HG03571 (cell line): ENCODE measurements around the gene GABRG3.

Experiments
- ATAC-seq: cut with Tn5 transposase; IDR thresholded peaks from one replicate; pipeline ENCODE4 v1.9.1; 2021; ENCODE audit not compliant: unreplicated experiment

Gene GABRG3

DNA sequence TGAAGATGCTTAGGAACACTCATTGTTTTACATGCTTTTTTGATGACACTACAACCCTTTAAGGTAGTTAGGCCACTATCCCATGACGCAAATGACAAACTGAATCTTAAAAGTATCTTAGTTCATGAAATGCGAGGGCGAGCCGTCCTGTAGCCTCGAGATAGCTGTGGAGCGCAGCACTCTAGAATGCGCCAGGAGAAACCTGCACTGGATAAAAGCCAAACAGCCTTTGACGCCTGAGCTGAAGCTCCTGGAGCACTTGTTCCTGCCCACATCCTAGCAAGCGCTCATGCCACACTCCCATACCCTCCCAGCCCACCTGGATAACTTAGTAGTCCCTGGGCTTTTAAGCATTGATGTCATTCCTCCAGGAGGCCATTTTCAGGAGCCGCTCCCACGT lies 516.9 kb downstream of the GABRG3 start:
- no peak for ATAC-seq

- ATAC-seq: no peak
Measured at GRCh38 chr15:27490867-27491595, 520.0 kb downstream of the GABRG3 start.

- no peak for ATAC-seq
Measured at GRCh38 chr15:27491666-27492621, 521.0 kb downstream of the GABRG3 start.

DNA sequence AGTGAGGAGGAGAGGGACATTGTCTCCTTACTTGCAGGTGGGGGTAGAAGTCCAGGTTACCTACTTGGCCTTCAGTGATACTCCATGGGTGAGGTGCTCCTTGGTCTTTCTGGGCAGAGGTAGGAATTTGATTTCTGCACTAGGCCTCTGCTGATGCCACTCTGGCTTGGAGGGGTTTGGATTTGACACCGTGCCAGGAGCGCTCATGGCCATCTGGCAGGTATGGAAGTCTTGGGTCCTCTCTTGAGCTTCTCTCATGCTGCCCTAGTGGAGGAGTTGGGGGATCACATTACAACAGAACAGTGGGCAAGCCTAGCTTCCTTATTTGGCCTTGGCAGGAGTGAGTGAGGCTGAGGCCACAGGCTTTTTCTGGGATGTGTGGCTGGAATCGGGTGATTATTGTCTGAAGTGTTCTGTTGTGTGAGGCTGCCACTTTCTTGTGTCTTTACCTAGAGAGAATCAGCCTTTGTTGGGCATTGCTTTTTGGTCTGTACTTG lies 525.0 kb downstream of the GABRG3 start:
- ATAC-seq: no peak

DNA sequence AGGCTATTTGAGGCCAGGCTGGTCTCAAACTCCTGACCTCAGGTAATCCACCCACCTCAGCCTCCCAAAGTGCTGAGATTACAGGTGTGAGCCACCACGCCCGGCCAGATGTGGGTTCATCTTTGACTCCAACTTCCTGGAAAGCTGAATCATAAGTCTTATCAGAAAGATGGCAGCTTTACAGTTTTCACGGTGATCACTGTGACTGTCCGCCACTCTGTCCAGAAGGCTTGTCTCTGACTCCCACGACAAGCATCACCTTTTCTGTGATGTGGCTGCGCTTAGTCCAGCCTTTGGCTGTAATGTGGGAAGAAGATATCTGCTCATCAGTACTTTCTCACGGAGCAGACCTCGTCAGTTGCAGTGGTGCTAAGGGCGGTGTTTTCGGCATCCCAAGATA lies 527.7 kb downstream of the GABRG3 start:
- no peak for ATAC-seq

- no peak for ATAC-seq
Measured at GRCh38 chr15:27499191-27499590, 528.2 kb downstream of the GABRG3 start.

- no peak for ATAC-seq
Measured at GRCh38 chr15:27499719-27500118, 528.7 kb downstream of the GABRG3 start.

DNA sequence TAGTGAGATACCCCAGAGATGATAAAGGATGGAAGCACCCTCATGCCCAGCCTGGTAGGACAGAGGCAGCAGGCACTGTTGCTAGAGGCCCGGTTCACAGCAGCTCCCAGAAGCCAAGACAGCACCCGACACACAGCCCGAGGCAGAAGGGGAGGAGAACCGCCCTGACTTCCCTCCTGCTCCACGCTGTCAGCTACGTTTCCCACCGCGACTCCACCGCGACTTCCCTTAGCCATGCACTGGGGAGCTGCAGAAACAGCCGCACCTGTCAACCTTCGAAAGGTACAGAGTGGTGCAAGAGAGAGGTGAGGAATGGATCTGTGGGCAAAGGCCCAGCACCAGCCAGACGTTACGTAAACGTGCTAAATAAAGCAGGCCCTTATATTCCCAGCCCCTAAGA lies 529.2 kb downstream of the GABRG3 start:
- ATAC-seq: no peak

DNA sequence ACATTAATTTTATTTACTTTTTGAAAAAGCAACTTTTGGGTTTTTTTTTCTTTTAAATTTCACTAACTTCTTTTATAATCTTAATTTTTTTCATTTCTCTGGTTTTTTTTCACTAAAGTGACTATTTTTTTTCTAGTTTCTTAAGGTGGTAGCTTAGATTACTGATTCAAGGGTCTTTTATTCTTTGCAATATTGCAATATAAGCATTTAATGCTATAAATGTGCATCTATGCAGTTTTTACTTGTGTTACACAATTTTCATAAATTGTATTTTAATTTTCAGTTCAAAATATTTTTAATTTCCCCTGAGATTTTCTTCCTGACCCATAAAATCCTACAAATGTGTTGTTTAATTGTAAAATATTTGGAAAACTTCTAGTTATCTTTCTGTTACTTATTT lies 535.8 kb downstream of the GABRG3 start:
- no peak for ATAC-seq

DNA sequence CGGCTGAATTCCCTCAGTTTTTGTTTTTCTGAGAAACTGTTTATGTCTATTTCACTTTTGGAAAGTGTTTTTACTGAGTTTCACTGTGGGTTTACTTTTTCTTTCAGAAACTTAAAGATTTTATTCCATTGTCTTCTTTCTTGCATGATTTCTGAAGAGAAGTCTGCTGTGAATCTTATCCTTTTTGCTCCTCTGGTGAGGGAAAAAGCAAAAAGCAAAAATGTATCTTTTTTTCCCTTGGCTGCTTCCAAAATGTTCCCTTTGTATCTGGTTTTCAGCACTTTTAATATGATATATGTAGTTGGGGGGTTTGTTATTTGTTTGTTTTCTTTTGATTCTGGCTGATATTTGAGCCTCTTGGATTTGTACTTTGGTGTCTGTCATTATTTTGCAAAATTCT lies 538.0 kb downstream of the GABRG3 start:
- no peak for ATAC-seq

GRCh38 chr15:27512281-27513001 lies 541.5 kb downstream of the GABRG3 start:
- no peak for ATAC-seq

- no peak for ATAC-seq
Measured at GRCh38 chr15:27514526-27514925, 543.5 kb downstream of the GABRG3 start.

- ATAC-seq: no peak
Measured at GRCh38 chr15:27527490-27528067, 556.6 kb downstream of the GABRG3 start.

DNA sequence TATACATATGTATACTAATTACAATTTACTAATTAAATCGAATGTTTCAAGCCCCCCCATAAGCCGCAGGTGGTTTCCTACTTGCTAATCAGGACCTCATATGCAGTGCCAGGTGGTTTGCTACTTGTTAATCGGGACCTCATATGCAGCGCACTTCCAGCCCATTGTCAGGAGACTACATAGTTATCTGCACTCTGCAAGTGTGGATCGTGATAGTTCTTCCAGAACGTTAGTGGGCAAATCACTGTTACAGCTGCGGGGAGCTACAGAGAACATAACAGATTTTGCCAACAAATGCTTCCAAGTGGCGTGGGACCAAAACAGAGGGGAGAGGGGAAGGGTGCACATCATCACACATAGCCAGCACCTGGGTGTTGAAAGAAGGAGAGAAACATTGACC lies 558.4 kb downstream of the GABRG3 start:
- ATAC-seq: no peak

GRCh38 chr15:27530994-27531393 lies 560.0 kb downstream of the GABRG3 start:
- no peak for ATAC-seq

GRCh38 chr15:27532358-27532757 lies 561.4 kb downstream of the GABRG3 start:
- no peak for ATAC-seq

- ATAC-seq: no peak
Measured at GRCh38 chr15:27535445-27536129, 564.6 kb downstream of the GABRG3 start.

DNA sequence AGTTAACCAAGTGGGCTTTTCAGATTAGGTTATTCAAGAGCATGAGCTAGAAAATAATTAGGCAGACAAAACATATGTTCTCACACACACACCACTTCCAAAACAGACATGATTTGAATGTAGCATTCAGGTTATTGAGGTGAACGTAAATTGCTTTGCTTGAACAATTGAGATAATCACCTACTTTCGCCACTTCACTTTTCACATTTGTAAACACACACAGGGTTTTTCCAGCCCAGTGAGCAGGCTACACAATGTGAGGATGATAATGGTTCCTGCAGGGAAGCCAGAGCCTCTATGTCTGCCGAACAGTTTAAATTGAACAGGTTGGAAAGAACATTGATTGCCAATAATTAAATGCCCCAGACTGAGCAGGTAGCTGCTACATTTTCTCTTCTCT lies 567.3 kb downstream of the GABRG3 start:
- ATAC-seq: no peak

DNA sequence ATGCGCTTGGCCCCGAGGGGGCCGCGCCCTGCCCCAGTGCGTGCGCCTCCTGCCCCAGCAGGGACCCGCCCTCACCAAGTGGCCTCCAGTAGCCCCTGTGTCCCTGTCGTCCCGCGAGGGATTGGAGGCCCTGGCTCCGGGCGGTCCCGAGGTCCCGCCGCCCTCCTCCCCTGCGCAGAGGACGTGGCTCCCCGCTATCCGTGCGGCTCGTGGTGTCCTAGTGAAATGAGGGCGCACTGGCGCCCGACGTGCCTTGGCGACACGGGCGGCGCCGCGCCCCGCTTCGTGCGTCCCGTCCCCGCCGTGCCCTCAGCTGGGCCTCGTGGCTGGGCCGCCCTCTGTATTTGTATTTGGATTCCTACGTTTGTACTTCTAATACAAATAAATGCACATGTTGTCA lies 570.6 kb downstream of the GABRG3 start:
- ATAC-seq: no peak

GRCh38 chr15:27545494-27546255 lies 574.7 kb downstream of the GABRG3 start:
- ATAC-seq: no peak
